Endothelial cell of umbilical vein (primary cell): ENCODE results near the gene TMEM182. TPM values are rescaled to one million over a fixed set of nuclear protein-coding genes. Genes with fewer than 3 reads are reported as not detected.

ENCODE experiments used
- BruUV-seq: library from RNA; stranded (reverse); fragments of 400-500 nt; replicated peaks from 2 replicates; lab custom pipeline; 2021; lab: Mats Ljungman, UMichigan
- CTCF ChIA-PET: fragments of 300-600, 350-600 bp; sonication (Branson Sonifier 250); formaldehyde crosslinking; loops from one replicate; lab custom pipeline; 2021; ENCODE audit warnings: antibody characterized with exemption, inconsistent platforms; lab: Charles Lee
- POLR2A ChIA-PET: fragments of 300-600, 350-600 bp; sonication (Branson Sonifier 250); formaldehyde crosslinking; loops from one replicate; lab custom pipeline; 2021; ENCODE audit warnings: antibody characterized with exemption, inconsistent platforms; lab: Charles Lee
- DNase-seq: peaks from one replicate; pipeline ENCODE4 v3.0.0-alpha.2; 2011; ENCODE audit warnings: low read depth, low spot score
- FAIRE-seq: peaks from 2 replicates; lab custom pipeline; 2011; peaks lifted over from hg19 to GRCh38; lab: Jason Lieb, UNC
- H2AFZ ChIP-seq: 2 replicates; pipeline ENCODE4 v1.6.0; 2012; ENCODE audit warnings: low read depth, low read length, control low read depth, inconsistent platforms
- H3K27ac ChIP-seq: 2 replicates; pipeline ENCODE4 v1.5.1; 2011; ENCODE audit warnings: low read depth, mild to moderate bottlenecking, control low read depth, low read length, moderate library complexity; ENCODE audit not compliant: insufficient read depth
- H3K27me3 ChIP-seq, 2 experiments: 2 replicates each; pipeline versions ENCODE4 v1.6.0 to v1.6.1; 2011; ENCODE audit warnings: low read length in 2 of 2, mixed read lengths in 1 of 2; ENCODE audit not compliant: control insufficient read depth in 2 of 2, insufficient read depth in 2 of 2
- H3K36me3 ChIP-seq, 2 experiments: 2 replicates in 1 of 2; 3 replicates in 1 of 2; pipeline ENCODE4 v1.5.1; 2011; ENCODE audit warnings: low read length in 2 of 2, mild to moderate bottlenecking in 1 of 2, moderate library complexity in 1 of 2; ENCODE audit not compliant: control insufficient read depth in 2 of 2, insufficient read depth in 2 of 2; ENCODE audit errors: extremely low read depth in 1 of 2
- H3K4me1 ChIP-seq: 3 replicates; pipeline ENCODE4 v1.5.1; 2011; ENCODE audit warnings: mild to moderate bottlenecking, low read length; ENCODE audit not compliant: control insufficient read depth, insufficient read depth; ENCODE audit errors: extremely low read depth
- H3K4me2 ChIP-seq: 2 replicates; pipeline ENCODE4 v1.6.1; 2011; ENCODE audit warnings: low read length, control low read depth, mixed read lengths; ENCODE audit not compliant: insufficient read depth
- H3K4me3 ChIP-seq, 3 experiments: fragments of 200-600 bp in 1 of 3; sonication (generic), shearing (Covaris generic) in 1 of 3; replicated peaks in 1 of 3; 2 replicates each; pipeline ENCODE4 v1.5.1; 2011 to 2016; ENCODE audit warnings: control low read depth in 3 of 3, low read length in 3 of 3, mild to moderate bottlenecking in 2 of 3, inconsistent platforms in 1 of 3, low read depth in 1 of 3, moderate library complexity in 1 of 3; ENCODE audit not compliant: insufficient read depth in 1 of 3
- H3K79me2 ChIP-seq: 2 replicates; pipeline ENCODE4 v1.6.0; 2012; ENCODE audit warnings: low read length, inconsistent platforms; ENCODE audit not compliant: control insufficient read depth, insufficient read depth
- H3K9ac ChIP-seq: replicated peaks from 2 replicates; pipeline ENCODE3; 2011; ENCODE audit warnings: low read length, control low read depth; ENCODE audit not compliant: insufficient read depth; ENCODE audit errors: extremely low read depth
- H3K9me1 ChIP-seq: replicated peaks from 3 replicates; pipeline ENCODE4 v1.6.0; 2011; ENCODE audit warnings: mild to moderate bottlenecking, low read length; ENCODE audit not compliant: control insufficient read depth, insufficient read depth; ENCODE audit errors: extremely low read depth
- H3K9me3 ChIP-seq: replicated peaks from 2 replicates; pipeline ENCODE4 v1.5.1; 2012; ENCODE audit warnings: low read length, inconsistent platforms; ENCODE audit not compliant: control insufficient read depth, insufficient read depth
- H4K20me1 ChIP-seq: replicated peaks from 2 replicates; pipeline ENCODE3; 2011; ENCODE audit warnings: mild to moderate bottlenecking, low read length; ENCODE audit not compliant: control insufficient read depth, insufficient read depth; ENCODE audit errors: extremely low read depth
- EZH2 ChIP-seq: IDR thresholded peaks from 2 replicates; pipeline ENCODE4 v1.6.1; 2012; ENCODE audit warnings: borderline replicate concordance, low read depth, mild to moderate bottlenecking, moderate library complexity, low read length, inconsistent platforms; ENCODE audit not compliant: severe bottlenecking
- FOS ChIP-seq: IDR thresholded peaks from 2 replicates; pipeline ENCODE4 v1.6.1; 2011; ENCODE audit warnings: mild to moderate bottlenecking, low read length, moderate library complexity, borderline replicate concordance; ENCODE audit not compliant: insufficient read depth
- GATA2 ChIP-seq: IDR thresholded peaks from 2 replicates; pipeline ENCODE4 v1.7.0; 2011; ENCODE audit warnings: low read depth, mild to moderate bottlenecking, moderate library complexity, mixed read lengths, low read length; ENCODE audit not compliant: insufficient read length, insufficient read depth
- JUN ChIP-seq: IDR thresholded peaks from 2 replicates; pipeline ENCODE4 v1.6.1; 2011; ENCODE audit warnings: borderline replicate concordance, low read depth; ENCODE audit not compliant: insufficient read length, insufficient read depth
- MAX ChIP-seq: IDR thresholded peaks from 2 replicates; pipeline ENCODE4 v1.6.1; 2011; ENCODE audit not compliant: insufficient read depth, insufficient read length
- MYC ChIP-seq: IDR thresholded peaks from one replicate; pipeline ENCODE4 v1.6.1; 2011; ENCODE audit warnings: mild to moderate bottlenecking, low read depth, low read length
- POLR2A ChIP-seq: IDR thresholded peaks from 2 replicates; pipeline ENCODE4 v1.6.1; 2012; ENCODE audit warnings: low read depth, mild to moderate bottlenecking, control low read depth, low read length
- POLR2AphosphoS5 ChIP-seq: IDR thresholded peaks from 2 replicates; pipeline ENCODE4 v1.6.1; 2012; ENCODE audit warnings: low read depth, mild to moderate bottlenecking, control low read depth, low read length, moderate library complexity; ENCODE audit not compliant: insufficient read depth
- dilution Hi-C: fragments of 300-500 bp; cut with MboI; formaldehyde crosslinking; loops from one replicate; pipeline ENCODE4 v1.15.0; 2019; ENCODE audit warnings: low sequenced_read_pairs; ENCODE audit not compliant: extremely low pct_ligation_motif_present
- intact Hi-C: fragments of 100-400 bp; cut with micrococcal nuclease; formaldehyde crosslinking; loops from one replicate; pipeline ENCODE4 v1.10.0; 2022
- polyA plus RNA-seq, 4 experiments: library from polyadenylated mRNA; depleted of rRNA in 3 of 4; stranded (reverse) in 3 of 4; unstranded in 1 of 4; fragments of >200 nt; gene quantifications; 2 replicates each; pipeline versions ENCODE4 v1.2.1 to v1.2.3, GENCODE V29; 2011 to 2012; ENCODE audit warnings: missing spikeins in 1 of 4
- total RNA-seq: library from RNA; stranded (reverse); gene quantifications from 2 replicates; pipeline ENCODE4 v1.2.3, GENCODE V29; 2021
- TF ChIP-seq, protein P1 (sequence below), 2 donors: IDR thresholded peaks; 1 replicate in 1 of 2; 2 replicates in 1 of 2; pipeline ENCODE4 v1.5.1; 2011; ENCODE audit warnings: low read length in 2 of 2, mild to moderate bottlenecking in 2 of 2, moderate library complexity in 2 of 2, control low read depth in 1 of 2, inconsistent platforms in 1 of 2, low read depth in 1 of 2; ENCODE audit not compliant: insufficient read depth in 1 of 2; ENCODE audit errors: extremely low read depth in 1 of 2

Gene TMEM182
- total and polyA plus RNA-seq, 2 donors (not counting 3 experiments of a cell fraction or from before 2014, with no cell fraction given): 0.69 to 0.95 TPM

DNA sequence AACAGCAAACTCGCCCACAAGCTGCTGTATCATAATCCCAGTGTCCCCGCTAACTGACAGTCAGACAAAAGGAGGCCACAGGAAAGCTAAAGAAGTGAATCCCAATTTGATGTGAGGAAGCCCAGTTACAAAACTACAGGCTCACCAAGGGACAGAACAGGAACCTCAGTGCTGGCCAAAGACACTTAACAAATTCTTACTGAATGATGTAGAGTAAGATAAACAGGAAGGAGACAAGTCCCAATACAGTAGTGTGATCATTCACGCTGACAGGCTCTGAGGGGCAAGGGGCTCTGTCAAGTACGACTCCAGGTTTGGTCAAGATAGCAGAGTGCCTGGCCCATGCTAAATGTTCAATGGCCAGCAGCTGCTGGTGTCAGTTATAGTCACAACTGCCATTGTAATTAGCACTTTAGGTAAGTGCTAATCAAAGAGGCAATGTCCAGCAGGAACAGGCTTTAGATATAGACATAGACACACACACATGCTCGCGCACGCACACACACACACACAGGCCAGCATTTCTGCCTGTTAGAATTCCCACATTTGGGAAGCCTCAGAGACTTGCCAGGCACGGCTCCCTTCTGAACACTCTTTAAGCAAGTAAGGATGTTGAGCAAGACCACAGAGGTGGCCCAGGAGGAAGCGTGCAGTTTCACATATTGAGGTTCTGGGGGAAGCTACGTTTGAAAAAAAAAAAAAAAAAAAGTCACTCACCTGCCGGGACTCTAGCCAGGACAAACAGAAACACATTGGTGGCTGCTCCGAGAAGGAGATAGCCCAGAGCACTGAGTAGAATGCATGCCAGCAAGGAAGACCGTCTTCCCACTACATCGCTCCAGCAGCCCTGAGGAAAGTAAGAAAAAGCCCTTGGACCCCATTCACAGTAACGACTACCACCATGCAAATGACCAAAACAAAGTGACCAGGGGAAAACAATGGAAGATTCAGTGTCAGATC is 35.4 kb upstream of the TMEM182 start:
- Histone ChIP-seq H3K4me2 (no peak overlapping the region), H3K27me3 (no peaks in the 10 kb centered on the region), H3K36me3 (peaks cover 0 to 9% of the 10 kb centered on the region in 2 experiments), H2AFZ (no peak overlapping the region), H3K79me2 (no peaks in the 10 kb centered on the region), H3K27ac (no peak overlapping the region), H3K4me1 (no peaks in the 10 kb centered on the region), H3K4me3 (no peak overlapping the region), H3K9me1 (no peaks in the 10 kb centered on the region), H4K20me1 (no peaks in the 10 kb centered on the region), H3K9ac (no peak overlapping the region), H3K9me3 (no peaks in the 10 kb centered on the region)
- BruUV-seq: no TSS peak
- ChIA-PET POLR2A (no interaction called here), CTCF (interaction anchor here (0.9 kb wide), 1 partner anchor 36 kb away, joined by 3 read pairs; the partner anchor contains the start of gene TMEM182)
- FAIRE-seq (no peak), DNase-seq (no peak)
- TF ChIP-seq POLR2A: no peak
- TF ChIP-seq, protein P1, sequence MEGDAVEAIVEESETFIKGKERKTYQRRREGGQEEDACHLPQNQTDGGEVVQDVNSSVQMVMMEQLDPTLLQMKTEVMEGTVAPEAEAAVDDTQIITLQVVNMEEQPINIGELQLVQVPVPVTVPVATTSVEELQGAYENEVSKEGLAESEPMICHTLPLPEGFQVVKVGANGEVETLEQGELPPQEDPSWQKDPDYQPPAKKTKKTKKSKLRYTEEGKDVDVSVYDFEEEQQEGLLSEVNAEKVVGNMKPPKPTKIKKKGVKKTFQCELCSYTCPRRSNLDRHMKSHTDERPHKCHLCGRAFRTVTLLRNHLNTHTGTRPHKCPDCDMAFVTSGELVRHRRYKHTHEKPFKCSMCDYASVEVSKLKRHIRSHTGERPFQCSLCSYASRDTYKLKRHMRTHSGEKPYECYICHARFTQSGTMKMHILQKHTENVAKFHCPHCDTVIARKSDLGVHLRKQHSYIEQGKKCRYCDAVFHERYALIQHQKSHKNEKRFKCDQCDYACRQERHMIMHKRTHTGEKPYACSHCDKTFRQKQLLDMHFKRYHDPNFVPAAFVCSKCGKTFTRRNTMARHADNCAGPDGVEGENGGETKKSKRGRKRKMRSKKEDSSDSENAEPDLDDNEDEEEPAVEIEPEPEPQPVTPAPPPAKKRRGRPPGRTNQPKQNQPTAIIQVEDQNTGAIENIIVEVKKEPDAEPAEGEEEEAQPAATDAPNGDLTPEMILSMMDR (IDR thresholded peaks at IDR 0.05; ENCODE audit: extremely low read depth in 1 of 2, insufficient read depth in 1 of 2, low read depth in 1 of 2, low read length in 2 of 2): no peak
- TF ChIP-seq MAX: no peak
- TF ChIP-seq MYC: no peak
- TF ChIP-seq POLR2AphosphoS5: no peak
- no peak for TF ChIP-seq GATA2
- TF ChIP-seq FOS: no peak
- no peak for TF ChIP-seq JUN
- TF ChIP-seq EZH2: no peak
- dilution Hi-C loops (no loop called here), intact Hi-C loops (no loop called here)
